GM13977 (cell line): ENCODE measurements around the gene HCAR2.
"Not testable (repeated sequence)": the region's sequence is repeated elsewhere in the genome, so short reads cannot be mapped to it uniquely, and the experiment has no call there.

ENCODE experiments used
- DNase-seq: peaks from one replicate; pipeline ENCODE4 v3.0.0; 2012; ENCODE audit warnings: low spot score
- CTCF ChIP-seq: IDR thresholded peaks from 2 replicates; pipeline ENCODE4 v1.5.1; 2012; ENCODE audit warnings: mild to moderate bottlenecking, control low read depth; ENCODE audit not compliant: insufficient read depth; ENCODE audit errors: extremely low read depth, missing control alignments
- in situ Hi-C: fragments of 300-500 bp; cut with MboI; formaldehyde crosslinking; loops from one replicate; pipeline ENCODE4 v1.12.0; 2022; ENCODE audit warnings: low sequenced_read_pairs, low pct_unique_long_range_greater_than_20kb, mixed read lengths, inconsistent platforms; ENCODE audit not compliant: unreplicated experiment

HCAR2 gene

GRCh38 chr12:122703841-122704240 lies 684 bp upstream of the HCAR2 start:
- in situ Hi-C loops, DNase-seq: not testable (repeated sequence)

GRCh38 chr12:122701481-122701880 lies 1.7 kb downstream of the HCAR2 start:
- DNase-seq, in situ Hi-C loops: not testable (repeated sequence)

GRCh38 chr12:122700038-122700710 lies 3.0 kb downstream of the HCAR2 start:
- DNase-seq, in situ Hi-C loops: not testable (repeated sequence)

GRCh38 chr12:122696922-122697321 lies 6.2 kb downstream of the HCAR2 start:
- DNase-seq, in situ Hi-C loops: not testable (repeated sequence)

- in situ Hi-C loops, result no loop called here
- no peak for TF ChIP-seq CTCF
- DNase-seq, result no peak
Measured at GRCh38 chr12:122691566-122691965, 11.6 kb downstream of the HCAR2 start.

- no peak for TF ChIP-seq CTCF
- no peak for DNase-seq
- in situ Hi-C loops, result no loop called here
Measured at GRCh38 chr12:122688291-122688690, 14.9 kb downstream of the HCAR2 start.

GRCh38 chr12:122687086-122687485 lies 16.1 kb downstream of the HCAR2 start:
- in situ Hi-C loops, result no loop called here
- no peak for DNase-seq
- TF ChIP-seq CTCF, result no peak

GRCh38 chr12:122686538-122686937 lies 16.6 kb downstream of the HCAR2 start:
- in situ Hi-C loops, result no loop called here
- no peak for DNase-seq
- TF ChIP-seq CTCF, result no peak

GRCh38 chr12:122684297-122684813 lies 18.8 kb downstream of the HCAR2 start:
- TF ChIP-seq CTCF, result no peak
- no peak for DNase-seq
- in situ Hi-C loops, result no loop called here
